Activated CD8-positive, alpha-beta memory T cell treated with anti-CD3 and anti-CD28 coated beads for 1 hour (primary cell): Measurements from ENCODE around the gene LRFN5.
"Not testable (repeated sequence)": the region's sequence is repeated elsewhere in the genome, so short reads cannot be mapped to it uniquely, and the experiment has no call there.

Experiments
- DNase-seq, 2 donors: peaks; one replicate each; pipeline ENCODE4 v3.0.0-alpha.2; 2020; ENCODE audit warnings: low read depth in 1 of 2; ENCODE audit errors: extremely low read depth in 1 of 2

Gene LRFN5

GRCh38 chr14:41606532-41607303 lies at the start of gene LRFN5:
Gene LRFN5, plus strand, starts transcription at chr14:41606876.
- no peak for DNase-seq

- no peak for DNase-seq
Measured at GRCh38 chr14:41558490-41558889, 48.2 kb upstream of the LRFN5 start.

GRCh38 chr14:41566864-41567263 lies 39.8 kb upstream of the LRFN5 start:
- DNase-seq = not testable (repeated sequence)

GRCh38 chr14:41568979-41569378 lies 37.7 kb upstream of the LRFN5 start:
- DNase-seq = no peak

GRCh38 chr14:41570415-41571155 lies 36.1 kb upstream of the LRFN5 start:
- DNase-seq = no peak

GRCh38 chr14:41586237-41586636 lies 20.4 kb upstream of the LRFN5 start:
- DNase-seq = no peak

GRCh38 chr14:41597647-41598046 lies 9.0 kb upstream of the LRFN5 start:
- DNase-seq = no peak

- DNase-seq = not testable (repeated sequence)
Measured at GRCh38 chr14:41599805-41600385, 6.8 kb upstream of the LRFN5 start.

- DNase-seq = no peak
Measured at GRCh38 chr14:41604721-41605531, 1.8 kb upstream of the LRFN5 start.

- no peak for DNase-seq
Measured at GRCh38 chr14:41605550-41606281, 960 bp upstream of the LRFN5 start.

- DNase-seq = no peak
Measured at GRCh38 chr14:41606282-41606531, 469 bp upstream of the LRFN5 start.

- DNase-seq = no peak
Measured at GRCh38 chr14:41607304-41607775, 664 bp downstream of the LRFN5 start.

GRCh38 chr14:41607966-41608663 lies 1.4 kb downstream of the LRFN5 start:
- no peak for DNase-seq

- DNase-seq = no peak
Measured at GRCh38 chr14:41608681-41609390, 2.2 kb downstream of the LRFN5 start.

- DNase-seq = no peak
Measured at GRCh38 chr14:41609704-41610183, 3.1 kb downstream of the LRFN5 start.

- no peak for DNase-seq
Measured at GRCh38 chr14:41615011-41615595, 8.4 kb downstream of the LRFN5 start.

GRCh38 chr14:41623736-41624135 lies 17.1 kb downstream of the LRFN5 start:
- DNase-seq = no peak

- no peak for DNase-seq
Measured at GRCh38 chr14:41629876-41630275, 23.2 kb downstream of the LRFN5 start.

- no peak for DNase-seq
Measured at GRCh38 chr14:41634286-41634685, 27.6 kb downstream of the LRFN5 start.
